PC-3 (cell line): Measurements from ENCODE around the gene AMT.

Experiments used
- CTCF ChIP-seq: fragments of 300-600 bp; sonication (generic); conservative IDR thresholded peaks from 2 replicates; pipeline ENCODE4 v1.5.1; 2017; ENCODE audit warnings: antibody characterized with exemption, low read depth, mild to moderate bottlenecking, low read length
- EZH2 ChIP-seq: fragments of 300-600 bp; sonication (generic); IDR thresholded peaks from one replicate; pipeline ENCODE4 v1.6.1; 2017; ENCODE audit warnings: antibody characterized with exemption, mild to moderate bottlenecking, low read length; ENCODE audit not compliant: unreplicated experiment

- TF ChIP-seq CTCF (no peak), EZH2 (no peak)
Observed at GRCh38 chr3:49387721-49388120, 34.6 kb downstream of the AMT start.
